Measurements from ENCODE around the gene SPATA31D3. TPM values are rescaled to one million over a fixed set of nuclear protein-coding genes. Genes with fewer than 3 reads are reported as not detected.
"Not testable (repeated sequence)": the region's sequence is repeated elsewhere in the genome, so short reads cannot be mapped to it uniquely, and the experiment has no call there.

SPATA31D3 gene
- total RNA-seq, 1 experiment from 2014 or later: not detected

DNA sequence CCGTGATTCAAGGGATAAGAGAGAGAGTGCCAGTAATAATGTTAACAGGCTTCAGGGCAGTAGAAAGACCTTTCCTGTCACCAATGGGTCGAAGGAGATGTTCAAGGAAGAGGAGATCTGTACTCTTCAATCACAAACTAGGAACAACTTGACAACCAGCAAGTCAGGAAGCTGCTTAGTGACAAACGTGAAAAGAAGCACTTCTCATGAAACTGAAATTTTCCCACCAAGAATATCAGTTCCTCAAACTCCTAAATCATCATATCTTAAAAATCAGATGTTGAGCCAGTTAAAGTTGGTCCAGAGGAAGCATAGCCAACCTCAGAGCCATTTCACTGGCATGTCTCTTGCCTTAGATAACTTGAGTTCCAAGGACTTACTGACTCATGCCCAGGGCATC is 9.8 kb upstream of the SPATA31D3 start:
- DNase-seq; H3K79me2 ChIP-seq (ENCODE audit: insufficient read depth, low read length); H3K4ac ChIP-seq (ENCODE audit: low read depth, low read length); H3K9me3 ChIP-seq (ENCODE audit: control insufficient read depth, low read depth, low read length); H3K27ac Mint-ChIP-seq; H3K56ac ChIP-seq (ENCODE audit: insufficient read length, low read depth, low read length); H4K20me1 ChIP-seq (ENCODE audit: control insufficient read depth, insufficient read depth, insufficient read length); H2BK5ac ChIP-seq (ENCODE audit: insufficient read length, low read length); H2BK12ac ChIP-seq (ENCODE audit: insufficient read length, low read depth, low read length); H2BK20ac ChIP-seq (ENCODE audit: low read depth, low read length, poor library complexity, severe bottlenecking); H3K4me1 ChIP-seq (ENCODE audit: insufficient read depth, low read length); H3T11ph ChIP-seq (ENCODE audit: low read length); H3K9ac ChIP-seq (ENCODE audit: extremely low read depth, insufficient read length, low read length); H3K4me2 ChIP-seq (ENCODE audit: insufficient read depth, insufficient read length, low read length); H3K36me3 Mint-ChIP-seq (ENCODE audit: insufficient read depth in 1 of 3, low read depth in 3 of 3); H2BK120ac ChIP-seq (ENCODE audit: low read depth, low read length, poor library complexity, severe bottlenecking); H4K91ac ChIP-seq (ENCODE audit: insufficient read length, low read depth, low read length); H3K14ac ChIP-seq (ENCODE audit: insufficient read depth, low read length); H3K27me3 Mint-ChIP-seq (ENCODE audit: low read depth); H3K18ac ChIP-seq (ENCODE audit: insufficient read length, low read depth, low read length); H3K27me3 ChIP-seq (ENCODE audit: insufficient read depth, low read length); H4K5ac ChIP-seq (ENCODE audit: insufficient read length, low read depth, low read length); H3K9me3 Mint-ChIP-seq; H3K23me2 ChIP-seq (ENCODE audit: insufficient read length, low read depth, low read length, poor library complexity, severe bottlenecking); H3K23ac ChIP-seq (ENCODE audit: insufficient read length, low read depth, low read length); H3K79me1 ChIP-seq (ENCODE audit: insufficient read depth, low read depth, low read length, poor library complexity, severe bottlenecking); H2BK15ac ChIP-seq (ENCODE audit: low read depth, low read length); H3K4me1 Mint-ChIP-seq; H4K8ac ChIP-seq (replicated peaks; ENCODE audit: insufficient read length, low read depth, low read length); H3K4me3 Mint-ChIP-seq; H2AFZ ChIP-seq (ENCODE audit: low read length); H2AK5ac ChIP-seq (ENCODE audit: insufficient read length, low read length); H3K27ac ChIP-seq (ENCODE audit: insufficient read length, low read depth, low read length): not testable (repeated sequence)
- WGBS (ENCODE audit: extremely low coverage, insufficient read length, low lambda C conversion rate): no CpG with 5 or more reads among the region's 3 CpGs

DNA sequence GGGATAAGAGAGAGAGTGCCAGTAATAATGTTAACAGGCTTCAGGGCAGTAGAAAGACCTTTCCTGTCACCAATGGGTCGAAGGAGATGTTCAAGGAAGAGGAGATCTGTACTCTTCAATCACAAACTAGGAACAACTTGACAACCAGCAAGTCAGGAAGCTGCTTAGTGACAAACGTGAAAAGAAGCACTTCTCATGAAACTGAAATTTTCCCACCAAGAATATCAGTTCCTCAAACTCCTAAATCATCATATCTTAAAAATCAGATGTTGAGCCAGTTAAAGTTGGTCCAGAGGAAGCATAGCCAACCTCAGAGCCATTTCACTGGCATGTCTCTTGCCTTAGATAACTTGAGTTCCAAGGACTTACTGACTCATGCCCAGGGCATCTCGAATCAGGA is 5.3 kb downstream of the SPATA31D3 start:
- H3K4ac ChIP-seq (ENCODE audit: low read depth, low read length); H3K23me2 ChIP-seq (ENCODE audit: insufficient read length, low read depth, low read length, poor library complexity, severe bottlenecking); H3K9ac ChIP-seq (ENCODE audit: extremely low read depth, insufficient read length, low read length); H3T11ph ChIP-seq (ENCODE audit: low read length); H3K14ac ChIP-seq (ENCODE audit: insufficient read depth, low read length); H2BK5ac ChIP-seq (ENCODE audit: insufficient read length, low read length); H2AK5ac ChIP-seq (ENCODE audit: insufficient read length, low read length); H3K56ac ChIP-seq (ENCODE audit: insufficient read length, low read depth, low read length); H3K27ac ChIP-seq (ENCODE audit: insufficient read length, low read depth, low read length); H3K79me2 ChIP-seq (ENCODE audit: insufficient read depth, low read length); H3K27ac Mint-ChIP-seq; H3K79me1 ChIP-seq (ENCODE audit: insufficient read depth, low read depth, low read length, poor library complexity, severe bottlenecking); H3K27me3 Mint-ChIP-seq (ENCODE audit: low read depth); H3K27me3 ChIP-seq (ENCODE audit: insufficient read depth, low read length); H2BK15ac ChIP-seq (ENCODE audit: low read depth, low read length); H4K91ac ChIP-seq (ENCODE audit: insufficient read length, low read depth, low read length); H2BK12ac ChIP-seq (ENCODE audit: insufficient read length, low read depth, low read length); H2BK120ac ChIP-seq (ENCODE audit: low read depth, low read length, poor library complexity, severe bottlenecking); H3K4me1 ChIP-seq (ENCODE audit: insufficient read depth, low read length); H3K9me3 ChIP-seq (ENCODE audit: control insufficient read depth, low read depth, low read length); H3K36me3 Mint-ChIP-seq (ENCODE audit: insufficient read depth in 1 of 3, low read depth in 3 of 3); H3K23ac ChIP-seq (ENCODE audit: insufficient read length, low read depth, low read length); H3K4me3 Mint-ChIP-seq; H3K4me2 ChIP-seq (ENCODE audit: insufficient read depth, insufficient read length, low read length); H4K20me1 ChIP-seq (ENCODE audit: control insufficient read depth, insufficient read depth, insufficient read length); DNase-seq; H2AFZ ChIP-seq (ENCODE audit: low read length); H4K5ac ChIP-seq (ENCODE audit: insufficient read length, low read depth, low read length); H4K8ac ChIP-seq (replicated peaks; ENCODE audit: insufficient read length, low read depth, low read length); H3K18ac ChIP-seq (ENCODE audit: insufficient read length, low read depth, low read length); H3K9me3 Mint-ChIP-seq; H3K4me1 Mint-ChIP-seq; H2BK20ac ChIP-seq (ENCODE audit: low read depth, low read length, poor library complexity, severe bottlenecking): not testable (repeated sequence)
- no CpG with 5 or more reads among the region's 3 CpGs for WGBS (ENCODE audit: extremely low coverage, insufficient read length, low lambda C conversion rate)

All from H9 (cell line).